K562 (cell line): ENCODE data around the gene INO80.

Experiments
- CTCF ChIP-seq, 3 experiments: IDR thresholded peaks in 2 of 3; conservative IDR thresholded peaks in 1 of 3; 2 replicates each; pipeline ENCODE4 v1.5.1; 2011 to 2012; ENCODE audit warnings: low read length in 3 of 3, mild to moderate bottlenecking in 3 of 3, control low read depth in 2 of 3, improper control_type of control experiment in 1 of 3, inconsistent platforms in 1 of 3, low read depth in 1 of 3, mixed read lengths in 1 of 3, moderate library complexity in 1 of 3; ENCODE audit not compliant: insufficient read depth in 2 of 3
- HOMEZ ChIP-seq: fragments of 250-450 bp; sonication (Bioruptor Pico); IDR thresholded peaks from 2 replicates; pipeline ENCODE4 v1.4.0; 2020; ENCODE audit warnings: mild to moderate bottlenecking, moderate library complexity
- MAX ChIP-seq: sonication (generic); formaldehyde crosslinking; IDR thresholded peaks from 2 replicates; pipeline ENCODE4 v1.9.0; 2022; ENCODE audit warnings: mild to moderate bottlenecking, missing genetic modification reagents
- NBN ChIP-seq: fragments of 450-650 bp; IDR thresholded peaks from 2 replicates; pipeline ENCODE4 v1.6.1; 2016; ENCODE audit warnings: low read depth, mild to moderate bottlenecking
- NELFE ChIP-seq: IDR thresholded peaks from 2 replicates; pipeline ENCODE4 v1.6.1; 2011; ENCODE audit warnings: mild to moderate bottlenecking; ENCODE audit not compliant: insufficient read depth, insufficient read length
- POLR2A ChIP-seq: fragments of 450-650 bp; conservative IDR thresholded peaks from 2 replicates; pipeline ENCODE4 v1.6.1; 2016
- ZBTB11 ChIP-seq, 3 experiments: fragments of 200-800 bp in 1 of 3; fragments of 250-450 bp in 1 of 3; fragments of 450-650 bp in 1 of 3; sonication (Bioruptor Pico) in 1 of 3; sonication (Bioruptor generic) in 1 of 3; formaldehyde crosslinking in 1 of 3; IDR thresholded peaks; 2 replicates each; pipeline versions ENCODE4 v1.6.1 to v1.8.0; 2016 to 2022; ENCODE audit warnings: mild to moderate bottlenecking in 2 of 3, missing genetic modification characterization in 2 of 3, missing compliant biosample characterization in 1 of 3, moderate library complexity in 1 of 3
- ZNF282 ChIP-seq: sonication (generic); formaldehyde crosslinking; IDR thresholded peaks from 2 replicates; pipeline ENCODE4 v1.8.1; 2023; ENCODE audit warnings: missing genetic modification reagents
- ZNF695 ChIP-seq: fragments of 450-650 bp; formaldehyde crosslinking; IDR thresholded peaks from 2 replicates; pipeline ENCODE4 v1.4.0; 2020; ENCODE audit warnings: mild to moderate bottlenecking, moderate library complexity

GRCh38 chr15:40958146-40958545 is 157.9 kb downstream of the INO80 start:
- TF ChIP-seq ZNF695 (no peak), NBN (no peak), HOMEZ (CRISPR knock-in tag) (no peak), CTCF (IDR thresholded peaks at IDR 0.05 in 2 of 3, conservative IDR thresholded peaks at IDR 0.05 in 1 of 3; ENCODE audit: insufficient read depth in 2 of 3, low read depth in 1 of 3, low read length in 3 of 3) (no peak), ZBTB11 (CRISPR knock-in tag; IDR thresholded peaks at IDR 0.05) (no peak), NELFE (no peak), POLR2A (no peak), MAX (CRISPR knock-in tag) (no peak), ZNF282 (CRISPR knock-in tag) (no peak)
